Stimulated activated naive CD8-positive, alpha-beta T cell treated with anti-CD3 and anti-CD28 coated beads, Interleukin-15, Interleukin-2, amounts not matched to agents 100 ng/mL and 50 ng/mL, for 24 hours (primary cell): ENCODE measurements around the gene ULBP3.
"Not testable (repeated sequence)": the region's sequence is repeated elsewhere in the genome, so short reads cannot be mapped to it uniquely, and the experiment has no call there.

Experiments used
- H3K27ac Mint-ChIP-seq: one replicate; pipeline ENCODE4 v1.8.0; 2021; ENCODE audit warnings: mild to moderate bottlenecking, mixed read lengths
- H3K27me3 Mint-ChIP-seq: one replicate; pipeline ENCODE4 v1.8.0; 2021; ENCODE audit warnings: mixed read lengths
- H3K36me3 Mint-ChIP-seq: one replicate; pipeline ENCODE4 v1.8.0; 2021; ENCODE audit warnings: low read depth, mixed read lengths
- H3K4me1 Mint-ChIP-seq: one replicate; pipeline ENCODE4 v1.8.0; 2021; ENCODE audit warnings: low read depth, mixed read lengths
- H3K4me3 Mint-ChIP-seq: one replicate; pipeline ENCODE4 v1.8.0; 2021; ENCODE audit warnings: mild to moderate bottlenecking, mixed read lengths
- H3K9me3 Mint-ChIP-seq: one replicate; pipeline ENCODE4 v1.8.0; 2021; ENCODE audit warnings: mixed read lengths

The ULBP3 gene

DNA sequence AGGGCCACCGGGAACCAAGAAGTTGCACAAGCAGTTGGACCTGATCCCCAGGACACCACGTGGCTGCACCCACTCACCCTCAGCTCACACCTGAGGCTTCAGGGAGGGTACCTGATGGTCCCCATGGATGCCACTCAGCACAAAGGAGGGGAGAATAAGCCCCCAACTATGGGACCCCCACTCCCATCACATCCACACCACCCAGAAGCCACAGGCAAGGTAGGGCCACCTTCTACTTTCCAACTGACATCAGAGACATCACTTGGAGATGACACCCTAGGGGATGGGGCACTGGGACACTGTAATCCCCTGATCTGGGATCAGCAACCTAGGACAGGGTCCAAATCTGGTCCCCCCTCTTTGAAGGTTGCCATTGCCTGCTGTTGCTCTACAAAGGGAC is 44.9 kb downstream of the ULBP3 start:
- Mint-ChIP-seq H3K4me1 (peaks cover 19% of the 10 kb centered on the region), H3K27me3 (peaks cover 62% of the 10 kb centered on the region)
- H3K36me3 Mint-ChIP-seq, H3K4me3 Mint-ChIP-seq, H3K9me3 Mint-ChIP-seq, H3K27ac Mint-ChIP-seq: not testable (repeated sequence)

DNA sequence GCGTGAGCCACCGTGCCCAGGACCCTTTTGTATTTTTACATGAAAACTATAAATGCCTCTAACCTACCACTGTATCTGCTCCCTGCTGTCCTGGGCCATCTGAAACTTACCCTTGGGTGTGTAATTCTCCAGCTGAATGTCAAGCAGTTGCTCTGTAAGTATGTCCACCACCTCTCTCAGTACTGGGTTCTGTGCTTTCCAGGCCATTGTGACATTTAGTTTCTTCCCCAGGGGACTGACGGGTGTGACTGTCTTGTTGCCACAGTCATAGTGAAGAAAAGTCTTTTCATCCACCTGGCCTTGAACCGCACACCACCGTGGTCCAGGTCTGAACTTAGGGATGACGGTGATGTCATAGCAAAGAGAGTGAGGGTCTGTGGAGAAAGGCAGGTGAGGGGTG is 47.1 kb downstream of the ULBP3 start:
- not testable (repeated sequence) for H3K4me3 Mint-ChIP-seq, H3K36me3 Mint-ChIP-seq, H3K27ac Mint-ChIP-seq, H3K9me3 Mint-ChIP-seq
- Mint-ChIP-seq H3K4me1 (peaks cover 14% of the 10 kb centered on the region), H3K27me3 (peaks cover 66% of the 10 kb centered on the region)

DNA sequence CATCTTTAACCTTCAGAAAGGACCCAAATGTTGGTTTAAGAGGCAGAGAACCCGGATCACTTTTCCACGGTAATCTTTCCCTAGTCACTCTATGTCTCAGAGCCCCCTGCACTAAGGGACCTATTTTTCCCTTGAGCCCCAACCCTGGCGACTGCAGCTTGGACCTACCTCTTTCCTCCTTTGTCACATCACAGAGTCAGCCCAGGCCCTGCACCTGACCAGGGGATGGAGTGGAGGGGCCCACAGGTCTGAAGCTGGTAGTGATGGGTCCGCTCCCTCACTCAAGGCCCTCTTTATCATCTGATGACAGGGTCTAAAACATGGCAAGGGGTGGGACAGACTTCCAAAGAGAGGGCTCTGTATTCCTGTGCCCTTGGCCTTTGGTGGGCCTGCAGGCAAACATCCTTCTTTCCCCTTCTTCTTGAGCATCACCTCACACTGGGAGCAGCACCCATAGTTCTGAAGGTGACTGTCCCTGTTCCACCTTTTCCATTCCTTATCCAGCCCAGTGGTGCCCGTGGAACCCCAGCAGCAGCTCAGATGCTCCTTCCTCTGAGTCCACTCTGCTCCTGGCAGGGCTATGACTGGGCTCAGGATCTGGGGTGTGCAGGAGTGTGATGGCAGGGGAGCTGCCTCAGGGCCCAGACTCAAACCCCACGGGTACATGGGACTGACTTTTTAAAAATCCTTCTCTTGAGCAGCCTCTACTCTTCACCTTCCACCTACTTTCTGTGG is 49.9 kb downstream of the ULBP3 start:
- no peaks in the 10 kb centered on the region for H3K36me3 Mint-ChIP-seq
- H3K9me3 Mint-ChIP-seq, result no peaks in the 10 kb centered on the region
- no peak overlapping the region for H3K27ac Mint-ChIP-seq
- H3K4me3 Mint-ChIP-seq, result no peak overlapping the region
- peaks cover 16% of the 10 kb centered on the region for H3K4me1 Mint-ChIP-seq
- H3K27me3 Mint-ChIP-seq, result peaks cover 62% of the 10 kb centered on the region

DNA sequence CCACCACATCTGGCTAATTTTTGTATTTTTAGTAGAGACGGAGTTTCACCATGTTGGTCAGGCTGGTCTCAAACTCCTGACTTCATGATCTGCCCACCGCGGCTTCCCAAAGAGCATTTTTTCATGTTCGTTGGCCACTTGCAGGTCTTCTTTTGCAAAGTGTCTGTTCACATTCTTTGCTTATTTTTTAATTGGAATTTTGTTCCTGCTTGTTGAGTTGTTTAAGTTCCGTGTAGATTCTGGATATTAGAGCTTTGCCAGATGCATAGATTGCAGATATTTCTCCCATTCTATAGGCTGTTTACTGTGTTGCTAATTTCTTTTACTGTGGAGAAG is 51.8 kb downstream of the ULBP3 start:
- H3K27ac Mint-ChIP-seq, H3K36me3 Mint-ChIP-seq, H3K4me3 Mint-ChIP-seq, H3K9me3 Mint-ChIP-seq: not testable (repeated sequence)
- Mint-ChIP-seq H3K27me3 (peaks cover 67% of the 10 kb centered on the region), H3K4me1 (peaks cover 19% of the 10 kb centered on the region)

DNA sequence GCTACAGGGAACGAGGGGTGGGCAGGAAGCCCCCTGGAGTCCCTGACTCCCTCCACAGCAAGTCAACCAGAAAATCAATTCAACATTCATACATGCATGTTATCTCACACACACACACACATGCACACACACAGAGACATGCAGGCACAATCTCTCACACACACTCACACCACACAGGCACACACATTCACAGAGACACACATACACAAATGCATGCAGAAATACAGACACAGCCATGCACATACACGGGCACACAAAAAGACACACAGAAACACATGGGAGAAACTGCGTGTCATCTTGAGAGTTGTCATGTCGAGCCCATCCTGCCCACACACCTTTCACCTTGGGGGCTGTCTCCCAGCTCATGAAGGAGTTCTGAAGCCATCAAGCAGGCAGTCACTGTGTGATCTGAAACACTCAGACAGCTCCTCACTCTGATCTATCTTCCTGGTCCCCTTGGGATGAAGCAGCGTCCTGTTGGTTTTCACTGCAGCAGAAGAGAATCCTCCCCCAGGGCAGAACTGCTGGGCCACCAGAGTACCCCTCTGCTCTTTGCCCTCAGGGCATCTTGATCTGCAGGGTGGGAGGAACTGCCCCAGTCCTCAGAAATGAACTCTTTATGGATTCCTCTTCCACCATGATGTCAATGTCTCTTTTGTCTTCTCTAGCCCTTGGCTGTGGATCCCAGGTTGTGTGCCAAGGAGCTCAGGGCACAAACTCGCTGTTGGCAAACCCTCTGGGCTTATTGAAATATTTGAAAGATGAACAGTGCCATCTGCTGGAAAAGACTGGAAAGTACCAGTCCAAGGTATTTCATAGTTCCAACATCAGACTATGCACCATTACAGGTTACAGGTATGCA is 52.4 kb downstream of the ULBP3 start:
- Mint-ChIP-seq H3K36me3 (no peaks in the 10 kb centered on the region), H3K27ac (no peak overlapping the region), H3K9me3 (no peaks in the 10 kb centered on the region), H3K4me1 (peaks cover 19% of the 10 kb centered on the region), H3K27me3 (peaks cover 73% of the 10 kb centered on the region), H3K4me3 (no peak overlapping the region)

DNA sequence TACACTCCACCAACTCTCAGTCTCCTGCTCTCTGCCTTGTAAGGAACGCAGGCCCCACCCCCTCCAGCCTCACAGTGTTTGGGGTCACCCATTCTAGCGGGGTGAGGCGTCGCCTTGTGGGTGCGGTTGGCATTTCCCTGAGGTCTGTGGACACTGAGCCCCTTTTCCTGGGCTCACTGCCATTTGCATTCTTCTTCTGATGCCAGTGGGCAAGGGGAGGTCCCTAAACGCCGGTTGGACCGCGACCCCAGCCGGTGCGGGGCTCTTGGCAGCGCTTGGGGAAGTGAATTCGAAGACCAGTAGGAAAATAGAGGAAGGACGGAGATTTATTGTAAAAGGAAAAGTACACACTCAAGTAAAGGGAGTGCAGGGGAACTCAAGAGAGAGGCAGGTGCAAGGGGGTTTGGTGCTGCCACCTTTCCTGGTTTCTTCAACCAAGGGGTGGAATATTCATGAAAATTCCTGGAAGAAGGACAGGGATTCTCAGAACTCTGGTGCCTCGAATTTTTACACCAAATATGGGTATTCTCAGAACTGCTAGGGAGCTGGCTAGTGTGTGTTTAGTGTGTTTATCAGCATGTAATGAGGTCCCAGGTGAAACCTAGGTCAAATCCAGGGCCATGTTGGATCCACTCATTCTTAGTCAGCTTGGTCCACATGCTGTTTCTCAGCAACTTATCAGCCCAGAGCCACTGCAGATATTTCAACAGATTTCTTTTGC is 53.5 kb downstream of the ULBP3 start:
- not testable (repeated sequence) for H3K4me3 Mint-ChIP-seq, H3K27ac Mint-ChIP-seq, H3K9me3 Mint-ChIP-seq, H3K36me3 Mint-ChIP-seq
- Mint-ChIP-seq H3K27me3 (peaks cover 79% of the 10 kb centered on the region), H3K4me1 (peaks cover 19% of the 10 kb centered on the region)

DNA sequence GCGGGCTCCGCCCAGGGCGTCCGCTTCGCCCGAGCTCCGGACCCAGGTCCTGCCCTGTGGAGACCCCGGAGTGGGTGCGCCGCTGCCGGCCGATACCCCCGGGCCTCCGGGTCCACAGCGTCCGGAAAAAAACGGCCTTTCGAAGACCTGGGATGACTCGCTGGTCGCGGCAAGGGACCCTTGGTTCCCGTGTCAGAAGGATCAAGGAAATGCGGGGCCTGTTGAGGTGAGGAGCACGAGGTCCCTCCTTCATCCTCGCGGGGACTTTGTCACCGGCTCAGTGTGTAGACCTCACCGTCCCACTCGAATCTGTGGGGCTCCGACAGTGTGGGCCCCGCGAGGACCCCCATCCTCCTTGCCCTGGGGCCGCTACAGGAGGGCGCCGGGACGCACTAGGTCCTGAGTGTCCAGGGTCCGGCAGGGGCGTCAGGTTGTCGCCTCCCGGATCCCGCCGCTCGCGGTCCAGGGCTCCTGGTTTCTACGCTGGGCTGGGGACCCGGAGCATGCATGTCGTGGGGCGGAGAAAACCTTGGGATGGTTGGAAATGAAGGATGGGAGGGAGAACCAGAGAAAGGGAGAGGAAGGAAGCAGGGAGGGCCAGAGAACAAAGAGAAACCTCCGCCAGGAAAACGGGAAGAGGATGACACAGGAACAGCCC is 54.2 kb downstream of the ULBP3 start:
- H3K9me3 Mint-ChIP-seq, H3K36me3 Mint-ChIP-seq, H3K27ac Mint-ChIP-seq, H3K4me3 Mint-ChIP-seq: not testable (repeated sequence)
- Mint-ChIP-seq H3K4me1 (peaks cover 19% of the 10 kb centered on the region), H3K27me3 (peaks cover 84% of the 10 kb centered on the region)

DNA sequence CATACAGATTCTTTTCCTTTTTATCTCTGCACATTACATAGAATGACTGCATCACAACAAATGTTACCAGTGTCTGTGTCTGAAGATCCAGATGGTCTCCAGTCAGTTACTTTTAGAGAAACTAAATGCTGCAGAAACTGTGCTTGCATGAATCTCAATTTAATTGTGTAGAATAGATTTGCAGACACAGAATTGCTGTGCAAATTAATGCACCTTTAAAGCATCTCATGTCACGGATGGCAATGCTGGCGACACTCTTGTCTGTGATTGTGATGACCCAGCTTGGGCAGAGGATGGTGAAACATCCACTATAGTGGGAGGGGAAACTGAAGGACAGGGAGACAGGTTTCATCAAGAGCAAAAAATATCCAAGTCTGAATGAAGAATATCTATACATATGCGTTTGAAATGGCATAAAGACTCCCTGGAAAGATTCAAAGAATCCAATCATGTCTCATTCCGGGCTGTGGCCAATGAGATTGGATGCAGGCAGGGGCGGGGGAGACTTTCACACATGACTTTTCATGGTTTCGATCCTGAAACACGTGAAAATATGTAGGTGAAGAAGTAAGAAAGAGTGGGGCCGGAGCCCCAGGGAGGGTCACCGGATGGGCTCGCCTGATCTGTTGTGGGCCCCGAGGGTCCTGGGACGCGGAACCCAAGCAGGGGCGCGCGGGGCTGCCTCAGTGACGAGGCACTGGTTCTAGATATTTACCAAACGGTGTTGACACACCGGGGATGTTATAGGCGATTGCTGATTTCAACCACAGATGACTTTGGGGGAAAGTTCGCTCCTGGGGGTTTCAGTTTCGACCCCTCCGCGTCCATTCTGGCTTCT is 54.9 kb downstream of the ULBP3 start:
- peaks cover 19% of the 10 kb centered on the region for H3K4me1 Mint-ChIP-seq
- peaks cover 87% of the 10 kb centered on the region for H3K27me3 Mint-ChIP-seq
- H3K4me3 Mint-ChIP-seq, result peak overlapping the region; percentile 42
- H3K9me3 Mint-ChIP-seq, H3K36me3 Mint-ChIP-seq, H3K27ac Mint-ChIP-seq: not testable (repeated sequence)

DNA sequence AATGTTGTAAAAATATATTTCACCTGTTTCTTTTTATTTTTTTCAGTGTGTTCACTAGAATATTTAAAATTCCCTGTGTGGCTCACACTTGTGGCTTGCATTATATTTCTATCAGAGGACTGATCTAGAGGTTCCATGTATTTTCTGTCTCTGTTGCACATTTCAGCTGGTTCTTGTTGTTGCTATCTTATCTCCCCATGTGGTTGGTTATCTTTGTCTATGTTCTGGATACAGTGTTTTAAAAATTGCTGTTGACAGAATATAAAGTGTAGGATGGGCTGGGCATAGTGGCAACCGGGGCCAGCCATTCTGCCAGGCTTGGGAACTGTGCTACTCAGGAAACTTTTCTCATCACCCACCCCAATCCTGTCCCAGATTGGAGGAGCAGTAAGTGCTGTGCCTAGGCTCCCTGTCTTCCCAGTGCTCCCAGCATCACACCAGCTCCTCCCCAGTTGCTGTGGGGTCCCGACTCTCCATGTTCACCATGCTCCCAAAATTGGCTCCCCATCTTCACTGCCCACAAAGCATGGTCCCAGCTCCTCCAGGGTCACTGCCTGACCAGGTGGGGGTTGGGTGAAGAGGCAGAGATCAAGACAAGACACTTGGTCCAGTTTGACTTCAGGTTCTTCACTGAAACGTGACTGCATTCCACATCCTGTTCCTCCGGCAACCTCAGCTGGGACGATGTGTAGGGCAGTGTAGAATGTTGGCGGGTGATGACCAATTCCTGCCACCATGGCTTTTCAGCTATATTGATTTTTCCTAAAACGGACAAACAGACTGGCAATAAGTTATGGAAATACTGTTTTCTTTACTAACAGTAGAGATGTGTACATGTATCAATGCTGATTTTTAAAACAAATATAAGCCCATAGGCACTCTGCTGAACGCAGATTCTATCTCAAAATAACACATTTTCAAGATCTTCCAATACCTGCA is 55.8 kb downstream of the ULBP3 start:
- not testable (repeated sequence) for H3K4me3 Mint-ChIP-seq, H3K9me3 Mint-ChIP-seq, H3K36me3 Mint-ChIP-seq, H3K27ac Mint-ChIP-seq
- Mint-ChIP-seq H3K27me3 (peaks cover 87% of the 10 kb centered on the region), H3K4me1 (peaks cover 26% of the 10 kb centered on the region)
